ENCODE data around the gene GPRIN1. TPM values are rescaled to one million over a fixed set of nuclear protein-coding genes. Genes with fewer than 3 reads are reported as not detected.

Gene GPRIN1
- total RNA-seq, 2 donors from 2014 or later, result 2.1 to 3.1 TPM

DNA sequence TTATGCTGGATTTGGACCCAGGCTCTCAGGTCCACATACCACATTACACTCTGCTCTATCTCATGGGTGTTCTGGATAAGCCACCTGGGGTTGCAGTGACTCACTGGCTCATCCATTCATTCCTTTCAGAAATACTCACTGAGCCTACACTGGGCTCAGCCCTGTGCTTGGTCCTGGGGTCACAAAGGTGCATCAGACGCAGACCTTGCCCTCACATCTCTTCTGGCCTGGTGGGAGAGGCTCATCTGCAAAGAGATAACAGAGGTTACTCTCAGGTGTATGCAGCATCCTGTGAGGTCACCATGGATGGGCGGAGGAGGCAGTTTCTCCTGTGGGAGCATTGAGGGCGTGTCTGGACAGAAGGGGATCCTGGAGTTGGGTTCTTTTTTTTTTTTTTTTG lies 48.7 kb downstream of the GPRIN1 start:
- TF ChIP-seq, protein P1, sequence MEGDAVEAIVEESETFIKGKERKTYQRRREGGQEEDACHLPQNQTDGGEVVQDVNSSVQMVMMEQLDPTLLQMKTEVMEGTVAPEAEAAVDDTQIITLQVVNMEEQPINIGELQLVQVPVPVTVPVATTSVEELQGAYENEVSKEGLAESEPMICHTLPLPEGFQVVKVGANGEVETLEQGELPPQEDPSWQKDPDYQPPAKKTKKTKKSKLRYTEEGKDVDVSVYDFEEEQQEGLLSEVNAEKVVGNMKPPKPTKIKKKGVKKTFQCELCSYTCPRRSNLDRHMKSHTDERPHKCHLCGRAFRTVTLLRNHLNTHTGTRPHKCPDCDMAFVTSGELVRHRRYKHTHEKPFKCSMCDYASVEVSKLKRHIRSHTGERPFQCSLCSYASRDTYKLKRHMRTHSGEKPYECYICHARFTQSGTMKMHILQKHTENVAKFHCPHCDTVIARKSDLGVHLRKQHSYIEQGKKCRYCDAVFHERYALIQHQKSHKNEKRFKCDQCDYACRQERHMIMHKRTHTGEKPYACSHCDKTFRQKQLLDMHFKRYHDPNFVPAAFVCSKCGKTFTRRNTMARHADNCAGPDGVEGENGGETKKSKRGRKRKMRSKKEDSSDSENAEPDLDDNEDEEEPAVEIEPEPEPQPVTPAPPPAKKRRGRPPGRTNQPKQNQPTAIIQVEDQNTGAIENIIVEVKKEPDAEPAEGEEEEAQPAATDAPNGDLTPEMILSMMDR (IDR thresholded peaks at IDR 0.05), result no peak
- no peak overlapping the region for H3K4me3 ChIP-seq
- H3K4me1 ChIP-seq, result no peaks in the 10 kb centered on the region
- H3K9ac ChIP-seq (ENCODE audit: low read depth in 2 of 2, low read length in 2 of 2), result no peak overlapping the region
- H3K36me3 ChIP-seq, result no peaks in the 10 kb centered on the region
- H3K27ac ChIP-seq, result no peak overlapping the region
- H3K9me3 ChIP-seq, result no peaks in the 10 kb centered on the region
- intact Hi-C loops (cut with DNase I), result no loop called here
- H3K27me3 ChIP-seq, result no peaks in the 10 kb centered on the region
- no peak for DNase-seq

DNA sequence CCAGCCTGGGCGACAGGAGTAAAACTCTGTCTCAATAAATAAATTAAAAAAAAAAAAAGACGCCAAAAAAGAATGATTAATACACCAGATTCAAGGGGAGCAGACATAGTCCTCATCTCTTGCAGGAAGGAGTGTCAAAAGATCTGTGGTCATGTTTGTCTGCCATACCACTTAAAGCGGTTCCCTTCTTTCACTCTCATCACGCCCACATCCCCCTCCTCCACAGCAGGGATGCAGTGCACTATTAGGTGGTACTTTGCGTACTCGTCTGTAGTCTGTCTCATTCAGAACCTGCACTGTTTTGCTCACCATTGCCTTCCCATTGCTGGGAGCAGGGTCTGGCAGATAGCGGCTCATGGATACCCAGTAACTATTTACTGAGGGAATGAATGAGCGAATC lies 49.6 kb downstream of the GPRIN1 start:
- no peaks in the 10 kb centered on the region for H3K36me3 ChIP-seq
- intact Hi-C loops (cut with DNase I), result no loop called here
- H3K27me3 ChIP-seq, result no peaks in the 10 kb centered on the region
- H3K9me3 ChIP-seq, result no peaks in the 10 kb centered on the region
- TF ChIP-seq, protein P1 (IDR thresholded peaks at IDR 0.05), result no peak
- no peak overlapping the region for H3K27ac ChIP-seq
- no peaks in the 10 kb centered on the region for H3K4me1 ChIP-seq
- no peak overlapping the region for H3K4me3 ChIP-seq
- no peak for DNase-seq
- H3K9ac ChIP-seq (ENCODE audit: low read depth in 2 of 2, low read length in 2 of 2), result no peak overlapping the region

DNA sequence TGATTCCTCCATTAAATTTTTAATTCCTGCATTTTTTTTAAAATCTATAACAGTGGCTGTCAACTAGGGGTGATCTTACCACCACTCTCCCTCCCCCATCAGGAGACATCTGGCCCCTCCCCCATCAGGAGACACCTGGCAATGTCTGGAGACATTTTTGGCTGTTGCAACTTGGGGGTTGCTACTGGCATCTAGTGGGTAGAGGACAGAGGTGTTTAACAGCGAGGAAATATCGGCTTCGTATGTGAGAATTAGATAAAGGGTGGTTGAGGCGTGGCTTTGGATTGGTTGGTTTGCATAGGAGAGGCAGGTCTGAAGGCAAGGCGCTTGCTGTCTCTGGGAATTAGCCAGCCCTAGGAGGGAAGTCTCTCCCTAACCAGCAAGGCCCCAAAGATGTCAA lies 50.3 kb downstream of the GPRIN1 start:
- Histone ChIP-seq H3K27ac (no peak overlapping the region), H3K36me3 (no peaks in the 10 kb centered on the region), H3K4me3 (no peak overlapping the region), H3K4me1 (no peaks in the 10 kb centered on the region), H3K9ac (ENCODE audit: low read depth in 2 of 2, low read length in 2 of 2) (no peak overlapping the region), H3K27me3 (no peaks in the 10 kb centered on the region), H3K9me3 (no peaks in the 10 kb centered on the region)
- intact Hi-C loops (cut with DNase I), result no loop called here
- DNase-seq, result no peak
- TF ChIP-seq, protein P1 (IDR thresholded peaks at IDR 0.05), result no peak

DNA sequence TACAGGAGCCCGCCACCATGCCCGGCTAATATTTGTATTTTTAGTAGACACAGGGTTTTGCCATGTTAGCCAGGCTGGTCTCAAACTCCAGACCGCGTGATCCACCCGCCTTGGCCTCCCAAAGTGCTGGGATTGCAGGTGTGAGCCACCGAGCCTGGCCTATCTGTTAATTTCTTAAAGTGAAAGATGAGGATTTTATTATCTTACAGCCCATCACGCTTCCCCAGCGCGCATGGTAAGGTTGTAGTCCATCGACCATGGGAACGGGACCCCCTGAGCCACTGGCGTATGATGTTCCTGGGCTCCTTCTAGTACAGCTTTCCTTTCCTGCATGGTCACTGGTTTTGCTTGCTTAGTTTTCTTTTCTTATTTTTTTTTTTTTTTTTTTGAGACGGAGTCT lies 52.1 kb downstream of the GPRIN1 start:
- H3K4me3 ChIP-seq, result no peak overlapping the region
- no peaks in the 10 kb centered on the region for H3K4me1 ChIP-seq
- DNase-seq, result no peak
- no peak overlapping the region for H3K27ac ChIP-seq
- TF ChIP-seq, protein P1 (IDR thresholded peaks at IDR 0.05), result no peak
- no peaks in the 10 kb centered on the region for H3K27me3 ChIP-seq
- H3K9me3 ChIP-seq, result no peaks in the 10 kb centered on the region
- no peaks in the 10 kb centered on the region for H3K36me3 ChIP-seq
- intact Hi-C loops (cut with DNase I), result no loop called here
- no peak overlapping the region for H3K9ac ChIP-seq (ENCODE audit: low read depth in 2 of 2, low read length in 2 of 2)

DNA sequence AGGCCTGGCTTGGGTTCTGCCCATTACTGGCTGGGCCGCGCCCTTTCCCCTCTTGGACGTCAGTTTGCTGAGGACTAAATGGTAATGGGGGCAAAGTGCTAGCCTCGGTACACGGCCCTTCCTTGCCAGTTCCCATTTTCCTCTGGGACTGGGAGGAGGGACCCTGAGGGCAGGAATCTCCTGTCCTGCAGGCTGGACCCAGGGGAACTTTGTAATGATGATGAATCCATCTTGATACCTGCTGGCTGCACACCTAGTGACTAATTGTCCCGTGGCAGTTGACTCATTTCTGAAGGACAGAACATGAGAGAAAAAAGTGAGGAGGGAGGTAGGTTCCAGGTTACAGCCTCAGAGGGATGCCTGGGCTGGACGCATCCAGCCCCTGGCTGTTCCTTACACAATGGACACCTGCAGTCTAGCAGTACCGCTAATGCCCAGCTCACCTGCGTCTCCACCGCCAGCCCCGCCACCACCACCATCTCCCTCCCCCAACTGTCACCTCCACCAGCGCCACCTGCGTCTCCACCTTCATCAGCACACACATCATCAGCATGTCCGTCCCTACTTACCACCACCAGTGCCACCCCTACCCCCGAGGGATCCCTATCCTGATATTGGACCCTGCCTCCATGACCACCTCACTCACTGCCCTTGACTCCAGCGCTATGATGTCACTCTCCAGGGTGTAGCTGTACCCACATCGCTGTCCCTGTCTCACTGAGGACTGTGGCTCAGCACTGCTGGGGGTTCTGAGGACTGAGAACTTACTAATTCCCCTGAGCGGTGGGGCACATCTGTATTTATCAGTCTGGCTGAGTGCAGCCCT lies 56.5 kb downstream of the GPRIN1 start:
- TF ChIP-seq, protein P1 (IDR thresholded peaks at IDR 0.05), result no peak
- intact Hi-C loops (cut with DNase I), result no loop called here
- Histone ChIP-seq H3K4me3 (no peak overlapping the region), H3K27ac (no peak overlapping the region), H3K9ac (ENCODE audit: low read depth in 2 of 2, low read length in 2 of 2) (peak overlapping the region in 1 of 2 donors; percentile 12), H3K4me1 (peaks cover 8% of the 10 kb centered on the region), H3K27me3 (no peaks in the 10 kb centered on the region), H3K36me3 (no peaks in the 10 kb centered on the region), H3K9me3 (no peaks in the 10 kb centered on the region)
- no peak for DNase-seq
